Activated CD4-positive, alpha-beta memory T cell treated with anti-CD3 and anti-CD28 coated beads, Interleukin-2, amount 10 ng/mL, durations not matched to agents 7 days and 5 days (primary cell): ENCODE data around the gene DIS3L2. TPM values are rescaled to one million over a fixed set of nuclear protein-coding genes. Genes with fewer than 3 reads are reported as not detected.
"Not testable (repeated sequence)": the region's sequence is repeated elsewhere in the genome, so short reads cannot be mapped to it uniquely, and the experiment has no call there.

ENCODE experiments used
- CTCF ChIA-PET: fragments of 350-600 bp; sonication (Branson Sonifier 250); formaldehyde crosslinking; loops from one replicate; lab custom pipeline; 2021; ENCODE audit warnings: antibody characterized with exemption, inconsistent platforms; lab: Charles Lee
- POLR2A ChIA-PET: fragments of 350-600 bp; sonication (Branson Sonifier 250); formaldehyde crosslinking; loops from one replicate; lab custom pipeline; 2021; ENCODE audit warnings: antibody characterized with exemption; lab: Charles Lee
- DNase-seq: peaks from one replicate; pipeline ENCODE4 v3.0.0-alpha.2; 2020
- H3K27ac Mint-ChIP-seq: one replicate; pipeline ENCODE4 v1.8.0; 2021; ENCODE audit warnings: mild to moderate bottlenecking, mixed read lengths
- H3K27me3 Mint-ChIP-seq: one replicate; pipeline ENCODE4 v1.8.0; 2021; ENCODE audit warnings: mixed read lengths
- H3K36me3 Mint-ChIP-seq: one replicate; pipeline ENCODE4 v1.8.0; 2021; ENCODE audit warnings: low read depth, mixed read lengths
- H3K4me1 Mint-ChIP-seq: one replicate; pipeline ENCODE4 v1.8.0; 2021; ENCODE audit warnings: mixed read lengths
- H3K4me3 Mint-ChIP-seq: one replicate; pipeline ENCODE4 v1.8.0; 2021; ENCODE audit warnings: mild to moderate bottlenecking, mixed read lengths
- H3K9me3 Mint-ChIP-seq: one replicate; pipeline ENCODE4 v1.8.0; 2021; ENCODE audit warnings: mixed read lengths
- total RNA-seq, 2 experiments: library from RNA; stranded (reverse); gene quantifications; one replicate each; pipeline ENCODE4 v1.2.3, GENCODE V29; 2021

DIS3L2 gene
- total RNA-seq, 2 experiments from 2014 or later = 25.8 to 30.6 TPM

GRCh38 chr2:232382331-232383225 is 421.1 kb downstream of the DIS3L2 start:
- CTCF ChIA-PET = no interaction called here
- no peaks in the 10 kb centered on the region for H3K36me3 Mint-ChIP-seq
- no peak for DNase-seq
- H3K27ac Mint-ChIP-seq = no peak overlapping the region
- no peaks in the 10 kb centered on the region for H3K4me1 Mint-ChIP-seq
- POLR2A ChIA-PET = no interaction called here
- H3K4me3 Mint-ChIP-seq = no peak overlapping the region
- peaks cover 36% of the 10 kb centered on the region for H3K27me3 Mint-ChIP-seq
- H3K9me3 Mint-ChIP-seq = no peaks in the 10 kb centered on the region

GRCh38 chr2:232384466-232384865 is 423.0 kb downstream of the DIS3L2 start:
- no peak overlapping the region for H3K4me3 Mint-ChIP-seq
- H3K4me1 Mint-ChIP-seq = no peaks in the 10 kb centered on the region
- CTCF ChIA-PET = no interaction called here
- POLR2A ChIA-PET = no interaction called here
- no peaks in the 10 kb centered on the region for H3K9me3 Mint-ChIP-seq
- no peak for DNase-seq
- H3K36me3 Mint-ChIP-seq = no peaks in the 10 kb centered on the region
- H3K27me3 Mint-ChIP-seq = peaks cover 43% of the 10 kb centered on the region
- no peak overlapping the region for H3K27ac Mint-ChIP-seq

- H3K9me3 Mint-ChIP-seq, H3K36me3 Mint-ChIP-seq, POLR2A ChIA-PET: not testable (repeated sequence)
These were observed 423.5 kb downstream of the DIS3L2 start for GRCh38 chr2:232385058-232385457.

GRCh38 chr2:232385660-232386489 is 424.4 kb downstream of the DIS3L2 start:
- Mint-ChIP-seq H3K4me3 (no peak overlapping the region), H3K27me3 (peaks cover 57% of the 10 kb centered on the region), H3K4me1 (no peaks in the 10 kb centered on the region), H3K36me3 (no peaks in the 10 kb centered on the region), H3K9me3 (no peaks in the 10 kb centered on the region), H3K27ac (no peak overlapping the region)
- POLR2A ChIA-PET = no interaction called here
- DNase-seq = no peak
- CTCF ChIA-PET = interaction anchor here (0.5 kb wide), 1 partner anchor 12 kb away, joined by 5 read pairs; no protein-coding TSS in a partner anchor

More at GRCh38 chr2:232385058-232385457, 423.5 kb downstream of the DIS3L2 start:
- CTCF ChIA-PET = interaction anchor here (0.5 kb wide), 1 partner anchor 13 kb away, joined by 5 read pairs; no protein-coding TSS in a partner anchor
- DNase-seq, H3K27ac Mint-ChIP-seq, H3K4me3 Mint-ChIP-seq, H3K4me1 Mint-ChIP-seq: not testable (repeated sequence)
- peaks cover 48% of the 10 kb centered on the region for H3K27me3 Mint-ChIP-seq

GRCh38 chr2:232386490-232386739 is 424.9 kb downstream of the DIS3L2 start:
- H3K4me3 Mint-ChIP-seq = no peak overlapping the region
- H3K27ac Mint-ChIP-seq = no peak overlapping the region
- no peaks in the 10 kb centered on the region for H3K9me3 Mint-ChIP-seq
- H3K27me3 Mint-ChIP-seq = peaks cover 59% of the 10 kb centered on the region
- DNase-seq = no peak
- no peaks in the 10 kb centered on the region for H3K4me1 Mint-ChIP-seq
- no peaks in the 10 kb centered on the region for H3K36me3 Mint-ChIP-seq
- POLR2A ChIA-PET = no interaction called here
- CTCF ChIA-PET = no interaction called here

Other genes starting within 250 kb of the DIS3L2 start
- 10 to 100 TPM; 36.7 to 37.7 TPM for gene PDE6D, start 180.4 kb upstream of the DIS3L2 start, total RNA-seq
- gene COPS7B, start 175.3 kb upstream of the DIS3L2 start, total RNA-seq = 10 to 100 TPM; 35.1 to 38.4 TPM
- not detected for gene NPPC, start 35.3 kb upstream of the DIS3L2 start, total RNA-seq